ENCODE measurements around the gene DBH. TPM values are rescaled to one million over a fixed set of nuclear protein-coding genes. Genes with fewer than 3 reads are reported as not detected.

Gene DBH
- not detected for total RNA-seq

DNA sequence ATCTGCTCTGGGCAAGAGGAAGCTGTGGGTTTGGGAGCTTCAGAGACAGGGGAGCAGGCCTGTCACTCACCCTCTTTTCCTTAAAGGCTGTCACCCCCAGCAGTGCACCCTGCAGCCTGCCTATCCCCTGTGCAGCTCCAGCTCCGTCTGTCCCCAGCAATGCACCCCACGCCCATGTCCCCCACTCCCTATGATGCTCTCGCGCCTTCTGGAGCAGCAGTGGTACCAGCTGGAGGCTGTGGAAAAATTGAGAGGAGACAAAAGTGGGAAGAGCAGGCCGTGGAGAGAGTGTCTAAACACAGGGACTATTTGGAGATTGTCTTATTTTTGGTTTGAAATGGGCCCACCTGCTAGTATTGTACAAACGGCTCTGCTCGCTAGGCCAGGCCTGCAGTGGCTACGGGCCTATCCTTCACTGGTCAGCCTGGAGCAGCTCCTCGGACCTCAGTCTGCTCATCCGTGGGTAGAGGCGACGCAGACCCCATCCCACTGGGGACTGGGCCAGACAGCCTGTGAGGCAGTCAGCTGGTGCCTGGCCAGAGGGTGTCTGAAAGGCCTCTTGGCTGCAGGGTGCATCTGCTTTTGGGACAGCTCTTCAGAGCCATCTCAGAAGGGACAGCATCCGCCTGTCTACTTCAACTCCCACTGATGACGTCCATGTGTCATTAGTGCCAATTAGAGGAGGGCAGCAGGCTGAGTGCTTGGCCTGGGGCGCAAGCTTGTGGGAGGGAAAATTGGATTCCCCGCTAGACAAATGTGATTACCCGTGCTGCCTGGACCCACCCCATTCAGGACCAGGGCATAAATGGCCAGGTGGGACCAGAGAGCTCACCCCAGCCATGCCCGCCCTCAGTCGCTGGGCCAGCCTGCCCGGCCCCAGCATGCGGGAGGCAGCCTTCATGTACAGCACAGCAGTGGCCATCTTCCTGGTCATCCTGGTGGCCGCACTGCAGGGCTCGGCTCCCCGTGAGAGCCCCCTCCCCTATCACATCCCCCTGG, at the start of gene DBH:
Gene DBH (plus strand): TSS at position 831 of the 999 bp plus-strand sequence. CDS start 9 bp downstream, at position 840.
- peaks cover 27 to 53% (median 51%) of the 10 kb centered on the region in 3 donors for H3K27me3 ChIP-seq (ENCODE audit: control insufficient read depth in 3 of 3, insufficient read depth in 3 of 3, low read length in 3 of 3)
- H3K36me3 ChIP-seq (ENCODE audit: control insufficient read depth in 3 of 3, insufficient read depth in 3 of 3, low read length in 3 of 3) = no peaks in the 10 kb centered on the region
- peaks cover 0 to 3% (median 0%) of the 10 kb centered on the region in 3 donors for H3K4me1 ChIP-seq (ENCODE audit: control insufficient read depth in 3 of 3, insufficient read depth in 3 of 3, low read length in 3 of 3)
- no peak within 1 kb of the TSS for H3K27ac ChIP-seq (ENCODE audit: low read depth, low read length)
- H3K9me3 ChIP-seq (ENCODE audit: control insufficient read depth in 3 of 3, low read length in 3 of 3) = no peaks in the 10 kb centered on the region
- no peak within 1 kb of the TSS for H3K9ac ChIP-seq (ENCODE audit: low read depth in 1 of 3, low read length in 3 of 3)
- no peak within 1 kb of the TSS for H3K4me3 ChIP-seq (ENCODE audit: low read length in 3 of 3)

- Histone ChIP-seq H3K9ac (ENCODE audit: low read depth in 1 of 3, low read length in 3 of 3) (no peak overlapping the region), H3K27me3 (ENCODE audit: control insufficient read depth in 3 of 3, insufficient read depth in 3 of 3, low read length in 3 of 3) (peaks cover 41 to 81% (median 51%) of the 10 kb centered on the region in 3 donors), H3K27ac (ENCODE audit: low read depth, low read length) (no peak overlapping the region), H3K4me3 (ENCODE audit: low read length in 3 of 3) (no peak overlapping the region), H3K4me1 (ENCODE audit: control insufficient read depth in 3 of 3, insufficient read depth in 3 of 3, low read length in 3 of 3) (peaks cover 9 to 11% (median 11%) of the 10 kb centered on the region in 3 donors), H3K9me3 (ENCODE audit: control insufficient read depth in 3 of 3, low read length in 3 of 3) (no peaks in the 10 kb centered on the region), H3K36me3 (ENCODE audit: control insufficient read depth in 3 of 3, insufficient read depth in 3 of 3, low read length in 3 of 3) (no peaks in the 10 kb centered on the region)
Observed at GRCh38 chr9:133587051-133587450, 49.1 kb upstream of the DBH start.

DNA sequence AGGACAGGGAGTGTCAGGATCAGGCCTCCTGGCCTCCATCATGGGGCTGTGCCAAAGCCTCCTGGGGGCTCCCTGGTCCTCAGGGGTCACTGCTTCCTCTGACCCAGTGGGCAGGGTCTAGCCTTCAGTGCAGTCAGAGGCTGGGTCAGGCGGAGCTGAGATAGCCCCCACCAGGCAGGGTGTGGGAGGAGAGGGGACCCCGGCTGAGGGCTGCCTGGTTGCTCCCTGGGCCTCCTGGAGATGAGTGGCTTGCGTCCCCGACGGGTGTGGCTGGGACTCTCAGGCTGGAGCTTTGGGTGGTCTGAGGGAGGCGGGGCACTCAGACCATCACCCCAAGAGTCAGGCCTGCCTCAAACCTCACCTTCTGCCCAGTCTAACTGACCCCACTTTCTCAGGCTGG, 48.7 kb upstream of the DBH start:
- Histone ChIP-seq H3K9me3 (ENCODE audit: control insufficient read depth in 3 of 3, low read length in 3 of 3) (no peaks in the 10 kb centered on the region), H3K27me3 (ENCODE audit: control insufficient read depth in 3 of 3, insufficient read depth in 3 of 3, low read length in 3 of 3) (peaks cover 41 to 82% (median 51%) of the 10 kb centered on the region in 3 donors), H3K4me1 (ENCODE audit: control insufficient read depth in 3 of 3, insufficient read depth in 3 of 3, low read length in 3 of 3) (peaks cover 9 to 11% (median 11%) of the 10 kb centered on the region in 3 donors), H3K36me3 (ENCODE audit: control insufficient read depth in 3 of 3, insufficient read depth in 3 of 3, low read length in 3 of 3) (no peaks in the 10 kb centered on the region), H3K4me3 (ENCODE audit: low read length in 3 of 3) (no peak overlapping the region), H3K27ac (ENCODE audit: low read depth, low read length) (no peak overlapping the region), H3K9ac (ENCODE audit: low read depth in 1 of 3, low read length in 3 of 3) (no peak overlapping the region)

DNA sequence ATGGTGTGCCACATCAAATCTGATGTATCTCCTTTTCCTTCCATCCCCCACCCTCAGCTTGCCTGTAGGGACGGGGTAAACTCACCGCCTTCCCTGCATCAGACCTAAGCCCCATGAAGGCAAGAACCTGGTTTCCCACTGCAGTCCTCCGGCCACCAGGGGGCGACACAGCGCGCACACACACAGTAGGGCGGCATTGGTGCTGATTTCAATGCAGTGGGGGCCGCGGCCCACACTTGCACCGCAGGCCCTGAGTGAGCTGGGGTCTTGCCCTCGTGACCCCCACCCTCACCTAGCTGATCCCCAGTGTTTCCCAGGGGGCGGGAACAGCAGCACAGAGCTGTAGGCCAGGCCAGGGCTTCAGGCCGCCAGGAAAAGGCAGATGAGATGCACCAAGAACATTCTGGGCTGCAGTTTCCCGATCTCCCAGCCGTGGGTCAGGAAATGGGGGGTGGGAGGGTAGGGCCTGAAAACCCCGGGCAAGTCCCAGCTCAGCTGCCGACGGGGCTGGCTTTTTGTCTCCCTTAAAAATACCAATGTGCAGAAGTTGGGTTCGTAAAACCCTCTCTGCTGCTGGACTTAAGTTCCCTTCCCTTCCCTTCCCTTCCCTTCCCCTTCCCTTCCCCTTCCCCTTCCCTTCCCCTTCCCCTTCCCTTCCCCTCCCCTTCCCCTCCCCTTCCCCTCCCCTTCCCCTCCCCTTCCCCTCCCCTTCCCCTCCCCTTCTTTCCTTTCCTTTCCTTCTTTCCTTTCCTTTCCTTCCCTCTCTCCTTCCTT, 46.5 kb upstream of the DBH start:
- Histone ChIP-seq H3K27ac (ENCODE audit: low read depth, low read length) (no peak overlapping the region), H3K36me3 (ENCODE audit: control insufficient read depth in 3 of 3, insufficient read depth in 3 of 3, low read length in 3 of 3) (no peaks in the 10 kb centered on the region), H3K9ac (ENCODE audit: low read depth in 1 of 3, low read length in 3 of 3) (no peak overlapping the region), H3K9me3 (ENCODE audit: control insufficient read depth in 3 of 3, low read length in 3 of 3) (no peaks in the 10 kb centered on the region), H3K4me3 (ENCODE audit: low read length in 3 of 3) (no peak overlapping the region), H3K27me3 (ENCODE audit: control insufficient read depth in 3 of 3, insufficient read depth in 3 of 3, low read length in 3 of 3) (peaks cover 35 to 84% (median 40%) of the 10 kb centered on the region in 3 donors), H3K4me1 (ENCODE audit: control insufficient read depth in 3 of 3, insufficient read depth in 3 of 3, low read length in 3 of 3) (peaks cover 4 to 7% (median 7%) of the 10 kb centered on the region in 3 donors)

DNA sequence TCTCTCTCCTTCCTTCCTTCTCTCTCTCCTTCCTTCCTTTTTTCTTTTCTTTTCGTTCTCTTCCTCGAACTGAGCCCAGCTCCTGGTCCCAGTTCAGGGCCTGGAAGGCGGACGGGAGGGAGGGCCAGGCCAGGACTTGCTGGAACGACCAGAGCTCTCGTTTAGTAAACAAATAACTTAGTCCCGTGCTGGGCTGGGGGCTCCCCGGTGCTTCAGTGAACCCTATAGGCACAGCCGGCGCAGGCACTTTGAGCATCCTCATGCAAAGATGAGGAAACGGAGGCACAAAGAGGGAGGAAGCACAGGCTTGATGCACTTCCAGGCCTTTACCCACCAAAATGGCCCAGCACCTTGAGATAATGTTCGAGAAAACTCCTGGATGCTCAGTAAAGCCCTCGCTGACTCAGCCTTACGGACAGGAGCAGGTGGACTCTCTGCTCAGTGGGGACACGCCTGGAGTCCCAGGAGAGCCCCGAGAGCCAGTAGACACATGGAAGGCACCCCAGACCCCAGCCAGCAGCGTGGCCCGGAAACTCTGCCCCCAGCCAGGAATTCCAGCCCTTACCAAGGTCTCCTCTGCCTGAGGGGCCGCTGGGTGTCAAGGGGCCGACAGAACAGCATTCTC, 45.8 kb upstream of the DBH start:
- Histone ChIP-seq H3K9ac (ENCODE audit: low read depth in 1 of 3, low read length in 3 of 3) (no peak overlapping the region), H3K9me3 (ENCODE audit: control insufficient read depth in 3 of 3, low read length in 3 of 3) (no peaks in the 10 kb centered on the region), H3K4me1 (ENCODE audit: control insufficient read depth in 3 of 3, insufficient read depth in 3 of 3, low read length in 3 of 3) (peaks cover 0 to 4% (median 4%) of the 10 kb centered on the region in 3 donors), H3K27ac (ENCODE audit: low read depth, low read length) (no peak overlapping the region), H3K36me3 (ENCODE audit: control insufficient read depth in 3 of 3, insufficient read depth in 3 of 3, low read length in 3 of 3) (no peaks in the 10 kb centered on the region), H3K4me3 (ENCODE audit: low read length in 3 of 3) (no peak overlapping the region), H3K27me3 (ENCODE audit: control insufficient read depth in 3 of 3, insufficient read depth in 3 of 3, low read length in 3 of 3) (peaks cover 28 to 78% (median 38%) of the 10 kb centered on the region in 3 donors)

- Histone ChIP-seq H3K27ac (ENCODE audit: low read depth, low read length) (no peak overlapping the region), H3K4me1 (ENCODE audit: control insufficient read depth in 3 of 3, insufficient read depth in 3 of 3, low read length in 3 of 3) (no peaks in the 10 kb centered on the region), H3K36me3 (ENCODE audit: control insufficient read depth in 3 of 3, insufficient read depth in 3 of 3, low read length in 3 of 3) (no peaks in the 10 kb centered on the region), H3K9me3 (ENCODE audit: control insufficient read depth in 3 of 3, low read length in 3 of 3) (peaks cover 0 to under 1% (median 0%) of the 10 kb centered on the region in 3 donors), H3K4me3 (ENCODE audit: low read length in 3 of 3) (no peak overlapping the region), H3K9ac (ENCODE audit: low read depth in 1 of 3, low read length in 3 of 3) (no peak overlapping the region), H3K27me3 (ENCODE audit: control insufficient read depth in 3 of 3, insufficient read depth in 3 of 3, low read length in 3 of 3) (peaks cover 18 to 74% (median 31%) of the 10 kb centered on the region in 3 donors)
Observed at GRCh38 chr9:133591116-133591910, 44.9 kb upstream of the DBH start.

DNA sequence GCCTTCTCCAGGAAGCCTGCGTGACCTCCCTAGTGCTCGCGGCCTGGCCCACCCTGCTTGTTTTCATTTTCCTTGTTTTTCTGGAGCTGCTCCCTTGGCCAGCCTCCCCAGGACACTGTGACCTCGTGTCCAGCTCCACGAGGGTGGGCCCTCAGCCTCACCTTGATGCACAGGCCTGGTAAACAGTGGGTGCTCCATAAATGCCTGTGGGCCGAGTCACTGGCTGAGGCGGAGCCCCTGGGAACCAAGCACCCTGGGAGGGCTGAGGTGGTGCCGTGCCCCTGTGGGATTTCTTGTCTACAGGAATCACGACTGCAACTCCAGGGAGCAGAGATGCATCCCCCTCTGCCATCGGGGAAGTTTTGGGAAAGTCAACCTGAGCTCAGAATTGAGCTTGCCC, 44.2 kb upstream of the DBH start:
- Histone ChIP-seq H3K27ac (ENCODE audit: low read depth, low read length) (no peak overlapping the region), H3K9me3 (ENCODE audit: control insufficient read depth in 3 of 3, low read length in 3 of 3) (peaks cover 0 to 4% (median 3%) of the 10 kb centered on the region in 3 donors), H3K27me3 (ENCODE audit: control insufficient read depth in 3 of 3, insufficient read depth in 3 of 3, low read length in 3 of 3) (peaks cover 11 to 68% (median 25%) of the 10 kb centered on the region in 3 donors), H3K9ac (ENCODE audit: low read depth in 1 of 3, low read length in 3 of 3) (no peak overlapping the region), H3K4me1 (ENCODE audit: control insufficient read depth in 3 of 3, insufficient read depth in 3 of 3, low read length in 3 of 3) (no peaks in the 10 kb centered on the region), H3K4me3 (ENCODE audit: low read length in 3 of 3) (no peak overlapping the region), H3K36me3 (ENCODE audit: control insufficient read depth in 3 of 3, insufficient read depth in 3 of 3, low read length in 3 of 3) (no peaks in the 10 kb centered on the region)

- no peak overlapping the region for H3K4me3 ChIP-seq (ENCODE audit: low read length in 3 of 3)
- peaks cover 6 to 10% (median 7%) of the 10 kb centered on the region in 3 donors for H3K9me3 ChIP-seq (ENCODE audit: control insufficient read depth in 3 of 3, low read length in 3 of 3)
- no peaks in the 10 kb centered on the region for H3K4me1 ChIP-seq (ENCODE audit: control insufficient read depth in 3 of 3, insufficient read depth in 3 of 3, low read length in 3 of 3)
- no peaks in the 10 kb centered on the region for H3K36me3 ChIP-seq (ENCODE audit: control insufficient read depth in 3 of 3, insufficient read depth in 3 of 3, low read length in 3 of 3)
- H3K27me3 ChIP-seq (ENCODE audit: control insufficient read depth in 3 of 3, insufficient read depth in 3 of 3, low read length in 3 of 3) = peaks cover 6 to 60% (median 18%) of the 10 kb centered on the region in 3 donors
- no peak overlapping the region for H3K9ac ChIP-seq (ENCODE audit: low read depth in 1 of 3, low read length in 3 of 3)
- no peak overlapping the region for H3K27ac ChIP-seq (ENCODE audit: low read depth, low read length)
Observed at GRCh38 chr9:133592731-133593409, 43.3 kb upstream of the DBH start.
